ENCODE measurements around the gene CRKL.

The CRKL gene

DNA sequence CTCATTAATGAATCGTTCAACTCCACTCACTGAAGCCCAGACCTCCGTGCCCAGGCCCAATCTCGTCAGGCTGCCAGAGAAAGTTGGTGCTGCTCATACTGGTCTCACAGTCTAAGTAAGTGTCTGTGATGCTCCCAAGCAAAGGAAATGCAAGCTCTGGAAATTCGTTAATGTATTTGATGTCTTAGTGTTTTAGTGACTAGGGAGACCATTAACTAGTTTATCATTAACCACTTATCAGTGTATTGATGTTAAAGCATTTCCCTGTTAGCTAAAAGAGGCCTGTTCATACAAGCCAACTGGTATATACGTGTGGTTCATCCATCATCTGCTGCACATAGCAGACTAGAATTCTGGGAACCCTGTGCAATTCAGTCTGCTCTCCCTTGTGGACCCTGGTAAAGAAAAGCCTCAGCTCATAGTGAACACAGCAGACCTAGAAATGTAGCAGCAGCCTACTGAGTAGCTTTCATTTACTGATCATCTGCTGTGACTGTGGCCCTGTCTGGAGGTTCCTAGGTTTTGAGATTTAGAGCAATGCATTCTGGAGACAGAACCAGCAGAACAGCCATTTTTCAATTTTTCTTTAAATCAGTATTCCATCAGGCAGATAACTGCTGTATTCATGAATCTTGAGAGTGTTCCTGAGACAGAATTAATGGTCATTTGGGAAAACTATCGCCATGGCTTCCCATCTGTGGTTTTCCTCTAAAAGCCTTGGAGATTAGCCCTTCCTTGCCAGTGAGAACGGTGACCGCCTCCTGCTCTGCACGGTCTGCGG is 34.1 kb downstream of the CRKL start:
- H3K4me1 Mint-ChIP-seq = peaks cover 31% of the 10 kb centered on the region
- H3K9me3 Mint-ChIP-seq = no peaks in the 10 kb centered on the region
- H3K4me3 Mint-ChIP-seq = no peak overlapping the region
- peaks cover 2% of the 10 kb centered on the region for H3K27me3 Mint-ChIP-seq
- H3K27ac Mint-ChIP-seq = no peak overlapping the region
- H3K36me3 Mint-ChIP-seq = no peaks in the 10 kb centered on the region

DNA sequence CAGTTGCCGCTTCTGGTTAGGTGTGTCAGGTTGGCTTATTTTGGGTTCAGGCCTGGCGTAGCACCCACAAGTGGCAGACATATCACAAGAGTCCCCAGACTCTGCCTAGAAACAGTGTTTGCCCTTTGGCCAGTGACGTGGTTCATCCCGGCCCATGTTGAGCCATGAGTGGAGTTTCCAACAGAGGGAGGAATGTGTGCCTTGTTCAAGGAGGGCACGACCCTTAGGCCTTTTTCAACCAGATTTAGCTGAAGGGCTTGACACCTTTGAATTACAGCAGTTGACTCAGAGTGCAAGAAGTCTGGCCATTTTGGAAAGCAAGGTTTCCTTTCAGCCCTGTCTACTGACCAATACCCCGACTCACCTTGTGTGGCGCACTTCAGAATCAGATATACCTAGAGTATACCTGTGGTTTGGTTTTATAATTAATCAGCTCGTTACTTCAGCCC is 34.7 kb downstream of the CRKL start:
- no peaks in the 10 kb centered on the region for H3K9me3 Mint-ChIP-seq
- peaks cover 27% of the 10 kb centered on the region for H3K4me1 Mint-ChIP-seq
- no peak overlapping the region for H3K4me3 Mint-ChIP-seq
- no peak overlapping the region for H3K27ac Mint-ChIP-seq
- H3K36me3 Mint-ChIP-seq = no peaks in the 10 kb centered on the region
- peaks cover 3% of the 10 kb centered on the region for H3K27me3 Mint-ChIP-seq

DNA sequence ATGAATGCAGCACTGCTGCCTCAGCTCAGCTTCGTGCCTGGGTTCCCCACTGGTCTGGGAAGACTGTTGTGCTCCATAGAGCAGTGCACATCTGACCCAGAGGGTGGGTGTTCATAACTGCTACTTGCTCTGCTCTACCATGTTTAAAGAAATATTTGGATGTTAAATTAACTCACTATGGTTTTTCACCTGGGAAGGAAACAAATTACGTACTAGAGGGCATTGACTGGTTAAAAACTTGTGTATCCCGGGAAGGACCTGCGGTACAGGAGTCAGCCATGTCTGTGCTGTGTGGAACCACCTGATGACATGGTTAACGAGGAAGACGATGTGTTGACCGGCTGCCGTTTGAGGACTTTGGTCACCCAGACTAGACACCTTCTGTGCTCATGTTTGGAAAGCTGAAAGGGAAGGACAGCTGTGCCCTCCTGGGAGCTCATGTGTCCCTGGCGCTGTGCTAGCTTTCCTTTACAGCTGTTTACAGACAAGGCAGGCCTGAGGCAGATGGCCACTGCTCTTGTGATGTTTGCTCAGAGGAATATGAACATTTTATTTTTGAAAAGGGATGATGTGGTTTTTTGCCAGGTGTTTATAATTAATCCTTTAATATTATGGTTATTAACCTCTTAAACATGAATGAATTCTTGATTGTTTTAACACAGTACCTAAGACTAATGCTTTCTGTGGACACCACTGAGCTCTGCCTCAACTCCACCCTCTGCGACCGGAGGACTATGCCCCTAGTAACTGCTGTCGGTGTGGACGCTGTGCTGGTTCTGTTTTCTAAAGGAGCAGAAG is 35.5 kb downstream of the CRKL start:
- Mint-ChIP-seq H3K4me1 (peaks cover 25% of the 10 kb centered on the region), H3K9me3 (no peaks in the 10 kb centered on the region), H3K36me3 (no peaks in the 10 kb centered on the region), H3K27me3 (peaks cover 3% of the 10 kb centered on the region), H3K4me3 (no peak overlapping the region), H3K27ac (no peak overlapping the region)

DNA sequence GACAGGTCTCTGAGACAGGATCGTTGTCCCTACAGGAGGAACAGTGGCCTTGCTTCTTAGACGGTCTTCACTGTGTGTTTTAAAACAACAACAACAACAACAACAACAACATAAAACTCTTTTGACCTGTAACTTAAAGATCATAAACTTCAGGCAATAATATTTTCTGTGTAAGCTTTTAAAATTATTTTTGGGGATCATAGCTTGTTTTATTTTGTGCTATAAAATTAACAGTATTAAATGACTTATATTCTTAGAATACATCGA is 36.1 kb downstream of the CRKL start:
- H3K27me3 Mint-ChIP-seq = peaks cover 6% of the 10 kb centered on the region
- no peaks in the 10 kb centered on the region for H3K36me3 Mint-ChIP-seq
- no peak overlapping the region for H3K4me3 Mint-ChIP-seq
- no peaks in the 10 kb centered on the region for H3K9me3 Mint-ChIP-seq
- no peak overlapping the region for H3K27ac Mint-ChIP-seq
- peaks cover 20% of the 10 kb centered on the region for H3K4me1 Mint-ChIP-seq

DNA sequence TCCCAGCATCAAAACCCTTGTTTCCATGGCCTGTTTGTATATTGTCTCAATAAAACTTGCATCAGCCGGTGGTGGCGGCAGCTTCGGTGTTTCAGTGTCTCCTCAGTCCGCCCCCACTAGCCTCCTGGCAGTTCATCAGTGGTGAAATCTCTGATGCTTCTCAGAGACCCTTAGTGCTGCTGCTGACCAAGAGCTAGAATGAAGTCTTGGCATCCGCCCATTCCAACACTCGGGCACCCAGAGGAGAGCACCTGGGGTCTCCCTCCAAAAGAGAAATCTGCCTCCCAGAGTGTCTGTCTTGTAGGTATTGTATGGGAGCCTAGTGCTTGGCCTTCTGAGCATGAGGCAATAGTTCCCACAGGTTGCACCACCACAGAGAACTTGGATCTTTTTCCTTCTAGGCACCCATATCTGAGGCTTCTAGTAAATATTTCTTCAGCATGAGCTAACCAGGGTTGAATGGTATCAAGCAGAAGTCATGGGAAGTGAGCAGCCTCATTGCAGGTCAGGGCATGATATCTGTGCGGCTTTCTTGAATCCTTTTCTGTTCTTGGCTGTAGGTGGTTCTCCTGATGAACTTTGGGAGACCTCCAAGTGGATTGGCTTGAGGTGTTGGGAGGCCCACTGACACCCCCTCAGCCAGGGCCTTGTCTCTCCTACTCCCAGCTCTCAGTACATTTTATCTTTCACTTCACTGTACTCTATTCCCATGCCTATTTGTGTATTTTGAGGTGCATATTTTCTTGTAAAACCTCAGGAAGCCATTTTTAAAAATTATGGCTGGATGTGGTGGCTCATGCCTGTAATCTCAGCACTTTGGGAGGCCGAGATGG is 36.7 kb downstream of the CRKL start:
- Mint-ChIP-seq H3K27ac (peak overlapping the region; percentile 81), H3K27me3 (peaks cover 8% of the 10 kb centered on the region), H3K9me3 (no peaks in the 10 kb centered on the region), H3K4me1 (peaks cover 14% of the 10 kb centered on the region), H3K4me3 (no peak overlapping the region), H3K36me3 (no peaks in the 10 kb centered on the region)

DNA sequence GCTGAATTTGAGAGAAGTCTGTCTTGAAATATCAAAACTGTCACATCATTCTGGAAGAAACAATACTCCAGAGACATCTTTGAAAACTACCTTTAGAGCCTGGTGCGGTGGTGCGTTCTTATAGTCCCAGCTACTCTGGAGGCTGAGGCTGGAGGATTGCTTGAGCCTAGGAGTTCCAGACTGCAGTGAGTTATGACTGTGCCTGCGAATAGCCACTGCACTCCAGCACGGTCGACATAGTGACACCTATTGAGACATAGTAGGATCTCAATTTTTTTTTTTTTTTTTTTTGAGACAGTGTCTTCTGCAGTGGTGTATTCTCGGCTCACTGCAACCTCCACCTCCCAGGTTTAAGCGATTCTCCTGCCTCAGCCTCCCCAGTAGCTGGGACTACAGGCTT is 38.3 kb downstream of the CRKL start:
- Mint-ChIP-seq H3K4me3 (no peak overlapping the region), H3K9me3 (no peaks in the 10 kb centered on the region), H3K27ac (no peak overlapping the region), H3K36me3 (no peaks in the 10 kb centered on the region), H3K4me1 (peaks cover 3% of the 10 kb centered on the region), H3K27me3 (peaks cover 8% of the 10 kb centered on the region)

DNA sequence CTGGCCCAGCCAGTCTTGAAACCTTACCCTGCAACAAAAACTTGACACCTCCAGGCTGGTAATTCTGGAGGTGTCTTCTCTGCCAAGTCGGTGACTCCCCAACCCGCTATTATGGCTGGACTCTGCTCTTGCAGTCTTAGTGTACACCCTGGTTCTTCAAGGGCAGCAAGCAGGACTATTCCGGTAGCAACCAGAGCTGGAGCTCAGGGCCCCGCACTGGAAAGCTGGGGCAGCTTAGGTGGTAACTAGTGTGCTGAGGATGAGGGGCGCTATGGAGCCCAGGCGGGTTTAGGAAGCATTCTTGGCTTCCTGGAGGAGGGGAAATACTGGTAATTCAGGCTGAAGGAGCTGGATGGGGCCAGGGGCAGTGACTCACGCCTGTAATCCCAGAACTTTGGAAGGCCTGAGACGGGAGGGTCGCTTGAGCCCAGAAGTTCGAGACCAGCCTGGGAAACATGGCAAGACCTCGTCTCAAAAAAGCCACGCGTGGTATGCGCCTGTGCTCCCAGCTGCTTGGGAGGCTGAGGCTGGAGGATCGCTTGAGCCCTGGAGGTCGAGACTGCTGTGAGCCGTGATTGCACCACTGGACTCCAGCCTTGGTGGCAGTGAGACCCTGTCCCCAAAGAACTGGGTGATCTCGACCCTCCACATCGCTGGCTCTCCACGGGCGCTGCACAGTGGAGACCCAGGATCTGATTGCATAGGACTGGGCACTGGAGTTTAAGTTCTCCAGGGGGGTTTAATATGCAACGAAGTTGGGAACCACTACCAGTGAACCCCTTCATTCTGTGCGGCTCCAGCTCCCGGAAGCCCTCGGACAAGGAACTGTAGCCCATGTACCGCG is 39.3 kb downstream of the CRKL start:
- no peak overlapping the region for H3K27ac Mint-ChIP-seq
- H3K9me3 Mint-ChIP-seq = no peaks in the 10 kb centered on the region
- peaks cover 8% of the 10 kb centered on the region for H3K27me3 Mint-ChIP-seq
- H3K4me1 Mint-ChIP-seq = peaks cover 3% of the 10 kb centered on the region
- H3K36me3 Mint-ChIP-seq = no peaks in the 10 kb centered on the region
- peak overlapping the region; percentile 79 for H3K4me3 Mint-ChIP-seq

DNA sequence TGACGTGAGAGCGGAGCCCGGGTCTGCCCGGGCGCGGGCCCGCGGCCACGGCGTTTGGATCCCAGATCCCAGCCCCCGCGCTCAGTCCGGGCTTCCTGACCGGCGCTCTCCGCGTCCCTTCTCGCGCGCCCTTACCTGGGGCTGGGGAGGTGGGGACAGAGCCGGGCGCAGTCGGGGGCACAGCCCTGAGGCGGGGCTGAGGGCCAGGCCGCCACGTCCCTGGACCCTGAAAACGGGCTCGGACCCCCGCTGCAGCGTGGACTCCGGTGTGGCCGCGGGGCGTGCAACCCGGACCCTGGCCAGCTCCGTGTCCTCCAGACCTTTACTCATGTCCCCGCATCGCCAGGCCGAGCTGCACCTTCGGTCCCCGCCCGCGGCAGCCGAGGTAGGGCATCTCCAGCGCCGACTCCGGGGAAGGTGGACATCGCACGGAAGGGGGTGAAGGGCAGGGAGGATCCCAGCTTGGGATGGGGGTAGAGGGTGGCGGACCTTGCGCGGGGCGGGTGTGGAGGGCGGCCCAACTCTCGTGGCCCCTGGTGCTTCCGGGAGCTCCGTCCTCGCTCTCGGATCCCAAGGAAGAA is 40.0 kb downstream of the CRKL start:
- H3K27ac Mint-ChIP-seq = no peak overlapping the region
- no peaks in the 10 kb centered on the region for H3K36me3 Mint-ChIP-seq
- H3K27me3 Mint-ChIP-seq = peaks cover 8% of the 10 kb centered on the region

DNA sequence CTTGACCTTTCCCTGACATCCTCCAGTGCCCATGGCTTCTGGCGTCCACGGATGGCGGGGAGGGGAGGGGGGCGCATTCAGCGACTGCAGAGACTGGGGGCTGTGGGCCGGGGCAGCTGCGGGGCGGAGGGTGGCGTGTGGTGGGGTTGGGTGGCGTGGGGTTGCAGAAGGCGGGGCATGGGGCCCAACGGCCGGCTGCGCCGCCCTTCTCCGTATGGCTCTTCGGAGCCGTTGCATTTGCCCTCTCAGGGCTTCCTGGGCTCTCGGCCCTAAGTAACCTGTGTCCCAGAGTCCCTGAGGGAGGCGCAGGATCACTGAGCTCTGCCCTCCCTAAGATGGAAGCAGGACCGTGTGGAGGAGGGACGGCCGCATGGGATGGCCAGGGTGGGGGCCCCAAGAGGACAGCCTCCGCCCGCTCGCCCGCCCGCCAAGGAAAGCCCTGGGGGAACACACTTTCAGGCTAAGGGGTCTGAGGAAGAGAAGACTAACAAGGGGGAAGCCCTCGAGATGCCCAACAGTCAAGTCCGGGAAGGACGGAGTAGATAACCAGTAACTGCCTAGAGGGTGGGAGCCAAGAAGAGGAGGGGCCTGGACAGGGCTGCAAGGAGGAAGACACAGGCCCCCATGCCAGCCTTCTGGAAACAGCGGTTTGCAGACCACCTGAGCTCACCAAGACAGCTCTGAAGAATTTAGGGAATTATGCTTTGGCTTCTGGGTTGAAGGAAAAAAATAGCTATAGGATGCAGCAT is 40.6 kb downstream of the CRKL start:
- H3K4me1 Mint-ChIP-seq = peaks cover 3% of the 10 kb centered on the region
- peaks cover 8% of the 10 kb centered on the region for H3K27me3 Mint-ChIP-seq
- H3K4me3 Mint-ChIP-seq = peak overlapping the region; percentile 42
- H3K27ac Mint-ChIP-seq = no peak overlapping the region
- no peaks in the 10 kb centered on the region for H3K36me3 Mint-ChIP-seq
- H3K9me3 Mint-ChIP-seq = no peaks in the 10 kb centered on the region

More for the DNA sequence above, 40.0 kb downstream of the CRKL start:
- Mint-ChIP-seq H3K9me3 (no peaks in the 10 kb centered on the region), H3K4me1 (peaks cover 3% of the 10 kb centered on the region), H3K4me3 (peak overlapping the region; percentile 79)

DNA sequence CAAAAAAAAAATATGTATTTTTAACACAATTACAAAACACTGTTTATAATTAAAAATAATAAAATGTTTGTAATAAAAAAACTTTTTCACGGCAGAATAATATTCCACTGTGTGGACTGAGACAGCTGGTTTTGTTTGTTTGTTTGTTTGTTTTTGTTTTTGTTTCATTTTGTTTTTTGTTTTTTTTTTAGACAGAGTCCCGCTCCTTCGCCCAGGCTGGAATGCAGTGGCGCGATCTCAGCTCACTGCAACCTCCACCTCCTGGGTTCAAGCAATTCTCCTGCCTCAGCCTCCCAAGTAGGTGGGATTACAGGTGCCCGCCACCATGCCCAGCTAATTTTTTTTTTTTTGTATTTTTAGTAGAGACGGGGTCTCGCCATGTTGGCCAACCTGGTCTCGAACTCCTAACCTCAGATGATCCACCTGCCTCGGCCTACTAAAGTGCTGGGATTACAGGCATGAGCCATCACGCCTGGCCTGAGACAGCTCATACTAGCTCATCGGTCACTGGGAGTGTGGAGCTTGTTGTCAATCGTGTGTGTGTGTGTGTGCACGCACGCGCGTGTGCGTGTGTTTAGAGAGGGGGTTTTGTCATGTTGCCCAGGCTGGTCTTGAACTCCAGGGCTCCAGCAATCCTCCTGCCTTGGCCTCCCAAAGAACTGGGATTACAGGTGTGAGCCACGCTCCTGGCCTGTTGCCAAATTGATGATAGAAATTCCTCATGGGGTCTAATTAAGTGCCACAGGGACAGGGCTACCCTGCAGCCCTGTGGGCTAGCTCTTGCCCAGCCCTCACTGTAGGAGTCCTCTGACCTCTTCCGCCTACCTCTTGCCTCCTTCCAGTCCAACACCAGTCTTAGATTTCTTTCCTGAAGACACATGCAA is 42.6 kb downstream of the CRKL start:
- Mint-ChIP-seq H3K27ac (no peak overlapping the region), H3K4me3 (no peak overlapping the region), H3K36me3 (no peaks in the 10 kb centered on the region), H3K4me1 (peaks cover 11% of the 10 kb centered on the region), H3K27me3 (peaks cover 10% of the 10 kb centered on the region), H3K9me3 (no peaks in the 10 kb centered on the region)

DNA sequence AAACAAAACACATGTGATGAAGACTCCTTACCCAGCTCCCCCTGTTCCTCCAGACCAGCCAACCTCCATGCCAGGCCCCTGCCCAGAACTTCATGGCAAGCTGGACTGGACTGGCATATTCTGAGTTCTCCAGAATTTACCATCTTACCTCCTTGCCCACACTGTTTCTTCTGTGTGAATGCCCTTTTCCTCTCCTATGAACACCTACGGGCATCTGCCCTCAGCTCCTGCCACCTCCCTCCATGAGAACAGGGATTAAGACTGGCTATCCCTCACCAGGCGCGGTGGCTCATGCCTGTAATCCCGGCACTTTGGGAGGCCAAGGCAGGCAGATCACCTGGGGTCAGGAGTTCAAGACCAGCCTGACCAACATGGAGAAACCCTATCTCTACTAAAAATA is 43.4 kb downstream of the CRKL start:
- no peak overlapping the region for H3K4me3 Mint-ChIP-seq
- peak overlapping the region; percentile 23 for H3K27ac Mint-ChIP-seq
- no peaks in the 10 kb centered on the region for H3K9me3 Mint-ChIP-seq
- H3K27me3 Mint-ChIP-seq = peaks cover 10% of the 10 kb centered on the region
- H3K36me3 Mint-ChIP-seq = no peaks in the 10 kb centered on the region
- H3K4me1 Mint-ChIP-seq = peaks cover 11% of the 10 kb centered on the region

DNA sequence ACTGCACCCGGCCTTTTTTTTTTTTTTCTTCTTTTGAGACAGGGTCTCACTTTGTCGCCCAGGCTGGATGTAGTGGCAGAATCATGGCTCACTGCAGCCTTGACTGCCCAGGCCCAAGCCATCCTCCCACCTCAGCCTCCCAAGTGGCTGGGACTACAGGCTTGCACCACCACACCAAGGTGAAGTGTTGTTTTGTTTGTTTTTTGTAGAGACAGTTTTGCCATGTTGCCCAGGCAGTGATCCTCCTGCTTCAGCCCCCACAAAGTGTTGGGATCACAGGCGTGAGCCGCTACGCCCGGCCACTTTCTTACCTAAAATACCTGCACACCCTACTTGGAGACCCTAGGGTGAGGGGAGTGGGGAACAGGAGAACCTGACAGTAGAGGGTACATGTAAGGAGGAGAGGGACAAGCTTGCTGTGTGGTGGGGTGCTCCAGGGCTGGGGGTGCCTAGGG is 45.3 kb downstream of the CRKL start:
- no peak overlapping the region for H3K27ac Mint-ChIP-seq
- H3K9me3 Mint-ChIP-seq = no peaks in the 10 kb centered on the region
- peaks cover 8% of the 10 kb centered on the region for H3K27me3 Mint-ChIP-seq
- H3K36me3 Mint-ChIP-seq = no peaks in the 10 kb centered on the region
- no peak overlapping the region for H3K4me3 Mint-ChIP-seq
- peaks cover 8% of the 10 kb centered on the region for H3K4me1 Mint-ChIP-seq

DNA sequence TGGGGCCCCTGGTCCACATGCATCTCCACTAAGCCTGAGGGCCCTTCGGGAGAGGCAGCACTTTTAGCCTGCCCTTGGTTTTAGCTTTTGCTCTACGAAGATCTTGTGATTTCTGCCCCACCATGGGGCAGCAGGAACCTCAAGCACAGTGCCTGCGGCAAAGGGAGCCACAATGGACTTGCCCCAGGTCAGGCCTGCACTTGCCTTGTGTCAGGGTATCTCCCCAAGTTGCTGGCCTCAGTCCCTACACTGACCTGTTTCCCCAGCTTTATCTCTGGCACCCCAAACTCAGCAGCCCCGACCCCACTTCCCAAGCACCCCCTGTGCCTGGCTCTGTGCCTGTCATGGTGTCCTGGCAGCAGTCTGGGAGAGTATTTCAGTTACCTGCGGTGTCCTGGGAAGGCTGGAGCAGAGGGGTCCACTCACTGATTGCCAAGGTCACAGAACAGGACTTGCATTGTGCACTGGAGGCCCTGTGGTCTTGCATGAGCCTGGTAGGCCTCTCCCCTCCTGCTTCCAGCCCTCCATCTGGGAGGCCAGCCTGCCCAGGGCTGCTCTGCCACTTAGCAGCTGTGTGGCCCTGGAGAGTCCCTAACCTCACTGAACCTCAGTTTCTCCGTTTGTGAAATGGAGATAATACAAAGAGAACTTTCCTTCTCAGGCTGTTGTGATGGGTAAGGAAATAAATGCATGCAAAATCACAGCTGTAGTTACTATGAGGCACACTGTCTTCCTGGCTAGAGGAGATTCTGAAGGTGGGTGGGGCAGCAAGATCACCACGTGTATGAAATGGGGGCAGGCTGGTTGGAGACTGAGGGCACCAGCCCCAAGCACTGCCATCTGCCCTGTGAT is 46.2 kb downstream of the CRKL start:
- no peaks in the 10 kb centered on the region for H3K9me3 Mint-ChIP-seq
- no peak overlapping the region for H3K27ac Mint-ChIP-seq
- peaks cover 3% of the 10 kb centered on the region for H3K27me3 Mint-ChIP-seq
- peak overlapping the region; percentile 24 for H3K4me3 Mint-ChIP-seq
- no peaks in the 10 kb centered on the region for H3K36me3 Mint-ChIP-seq
- peaks cover 8% of the 10 kb centered on the region for H3K4me1 Mint-ChIP-seq
